SU-DHL-6 (cell line): ENCODE measurements around the gene TAL2.

Source experiments
- H2AFZ ChIP-seq: fragments of 200-600 bp; sonication (generic); 2 replicates; pipeline ENCODE4 v1.6.1; 2014; ENCODE audit warnings: low read depth, mild to moderate bottlenecking, moderate library complexity, mixed read lengths, antibody characterized with exemption, low read length; ENCODE audit not compliant: severe bottlenecking
- H3F3A ChIP-seq: fragments of 200-600 bp; shearing (Covaris generic); 2 replicates; pipeline ENCODE4 v1.6.0; 2016; ENCODE audit warnings: antibody characterized with exemption, mild to moderate bottlenecking; ENCODE audit not compliant: insufficient read depth
- H3K27ac ChIP-seq: fragments of 200-600 bp; sonication (generic); 2 replicates; pipeline ENCODE4 v1.5.1; 2016; ENCODE audit warnings: low read depth, mild to moderate bottlenecking, low read length, moderate library complexity, mixed read lengths
- H3K27me3 ChIP-seq: fragments of 200-600 bp; sonication (generic), shearing (Covaris generic); 2 replicates; pipeline ENCODE4 v1.6.0; 2014; ENCODE audit warnings: mild to moderate bottlenecking, low read length
- H3K36me3 ChIP-seq: fragments of 200-600 bp; sonication (generic); 2 replicates; pipeline ENCODE4 v1.6.1; 2014; ENCODE audit warnings: mild to moderate bottlenecking, low read length, mixed read lengths
- H3K4me2 ChIP-seq: fragments of 300-600, 200-600 bp; shearing (Covaris generic), sonication (generic); 2 replicates; pipeline ENCODE4 v1.6.0; 2014; ENCODE audit warnings: low read length, low read depth, mild to moderate bottlenecking; ENCODE audit not compliant: poor library complexity, severe bottlenecking
- H3K4me3 ChIP-seq: fragments of 200-600 bp; sonication (generic); 2 replicates; pipeline ENCODE4 v1.5.1; 2014; ENCODE audit warnings: antibody characterized with exemption, low read length, mild to moderate bottlenecking, mixed read lengths; ENCODE audit not compliant: insufficient read depth, poor library complexity, severe bottlenecking
- H3K79me2 ChIP-seq: fragments of 200-600 bp; sonication (generic); 2 replicates; pipeline ENCODE4 v1.6.1; 2014; ENCODE audit warnings: mild to moderate bottlenecking, low read length, moderate library complexity; ENCODE audit not compliant: insufficient read depth
- H3K9ac ChIP-seq: fragments of 200-600 bp; sonication (generic); 2 replicates; pipeline ENCODE4 v1.7.0; 2014; ENCODE audit warnings: mild to moderate bottlenecking, low read length
- H3K9me2 ChIP-seq: fragments of 200-600 bp; sonication (generic); replicated peaks from 2 replicates; pipeline ENCODE4 v1.6.1; 2014; ENCODE audit warnings: low read length; ENCODE audit not compliant: insufficient read depth
- H3K9me3 ChIP-seq: fragments of 200-600 bp; sonication (generic); 2 replicates; pipeline ENCODE4 v1.6.1; 2014; ENCODE audit warnings: low read length, mixed read lengths; ENCODE audit not compliant: insufficient read depth
- H4K20me1 ChIP-seq: fragments of 200-600 bp; sonication (generic); 2 replicates; pipeline ENCODE4 v1.6.1; 2014; ENCODE audit warnings: low read depth, mild to moderate bottlenecking, antibody characterized with exemption, low read length, moderate library complexity, mixed read lengths
- EZH2phosphoT487 ChIP-seq: fragments of 200-600 bp; sonication (generic), shearing (Covaris generic); conservative IDR thresholded peaks from 2 replicates; pipeline ENCODE4 v1.6.1; 2018; ENCODE audit warnings: mild to moderate bottlenecking, antibody characterized with exemption, low read length, moderate library complexity, mixed read lengths
- TF ChIP-seq, protein P1 (sequence below): fragments of 200-600 bp; sonication (generic); IDR thresholded peaks from one replicate; pipeline ENCODE4 v1.5.1; 2017; ENCODE audit warnings: antibody characterized with exemption, mild to moderate bottlenecking, low read length, moderate library complexity; ENCODE audit not compliant: insufficient read depth, poor library complexity, severe bottlenecking

The TAL2 gene

DNA sequence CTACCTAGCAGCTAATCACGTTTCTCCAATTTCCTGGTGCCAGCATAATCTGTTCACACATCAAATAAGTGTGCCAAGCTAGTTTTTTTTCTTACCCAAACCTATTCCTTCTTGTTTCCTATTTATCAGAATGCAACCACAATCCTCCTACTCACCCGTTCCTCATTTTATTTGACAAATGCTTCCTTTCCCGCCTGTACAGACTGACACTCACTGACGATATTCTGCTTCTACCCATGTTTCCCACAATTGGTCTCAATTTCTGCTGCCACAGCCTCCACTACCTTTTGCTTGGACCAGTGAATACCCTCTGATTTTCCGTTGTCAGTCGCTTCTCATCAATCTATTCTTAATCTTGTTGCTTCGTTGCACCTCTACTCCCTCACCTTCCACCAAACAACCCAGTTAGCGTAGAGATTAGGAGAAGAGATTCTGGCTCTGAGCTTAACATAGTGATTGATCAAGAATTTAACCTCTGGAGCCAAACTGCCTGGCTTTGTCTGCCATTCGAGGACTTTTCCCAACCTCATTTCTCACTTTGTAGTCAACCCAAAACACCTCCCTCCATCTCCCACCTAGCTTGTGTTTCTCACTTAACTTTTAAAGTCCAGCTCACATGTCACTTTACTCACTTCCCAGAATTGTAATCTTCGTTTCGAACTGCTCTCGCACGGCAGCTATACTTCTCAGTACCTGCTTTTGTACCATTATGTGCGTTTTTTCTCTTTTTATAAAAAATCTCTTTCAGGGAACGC lies 31.4 kb downstream of the TAL2 start:
- H3K27me3 ChIP-seq, result no peaks in the 10 kb centered on the region
- no peaks in the 10 kb centered on the region for H3K9me2 ChIP-seq
- peak overlapping the region; percentile 61 for H3K9ac ChIP-seq
- 0 out of 2 replicates have a peak, but pooled peaks cover 9% of the 10 kb centered on the region for H4K20me1 ChIP-seq
- H3K4me3 ChIP-seq, result peak overlapping the region; percentile 90
- peak overlapping the region; percentile 86 for H3K4me2 ChIP-seq
- H3K9me3 ChIP-seq, result no peaks in the 10 kb centered on the region
- H3K27ac ChIP-seq, result no peak overlapping the region
- H3K79me2 ChIP-seq, result peaks cover 27% of the 10 kb centered on the region
- TF ChIP-seq, protein P1, sequence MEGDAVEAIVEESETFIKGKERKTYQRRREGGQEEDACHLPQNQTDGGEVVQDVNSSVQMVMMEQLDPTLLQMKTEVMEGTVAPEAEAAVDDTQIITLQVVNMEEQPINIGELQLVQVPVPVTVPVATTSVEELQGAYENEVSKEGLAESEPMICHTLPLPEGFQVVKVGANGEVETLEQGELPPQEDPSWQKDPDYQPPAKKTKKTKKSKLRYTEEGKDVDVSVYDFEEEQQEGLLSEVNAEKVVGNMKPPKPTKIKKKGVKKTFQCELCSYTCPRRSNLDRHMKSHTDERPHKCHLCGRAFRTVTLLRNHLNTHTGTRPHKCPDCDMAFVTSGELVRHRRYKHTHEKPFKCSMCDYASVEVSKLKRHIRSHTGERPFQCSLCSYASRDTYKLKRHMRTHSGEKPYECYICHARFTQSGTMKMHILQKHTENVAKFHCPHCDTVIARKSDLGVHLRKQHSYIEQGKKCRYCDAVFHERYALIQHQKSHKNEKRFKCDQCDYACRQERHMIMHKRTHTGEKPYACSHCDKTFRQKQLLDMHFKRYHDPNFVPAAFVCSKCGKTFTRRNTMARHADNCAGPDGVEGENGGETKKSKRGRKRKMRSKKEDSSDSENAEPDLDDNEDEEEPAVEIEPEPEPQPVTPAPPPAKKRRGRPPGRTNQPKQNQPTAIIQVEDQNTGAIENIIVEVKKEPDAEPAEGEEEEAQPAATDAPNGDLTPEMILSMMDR, result no peak
- no peak for TF ChIP-seq EZH2phosphoT487
- H3K36me3 ChIP-seq, result no peaks in the 10 kb centered on the region
- no peaks in the 10 kb centered on the region for H3F3A ChIP-seq
- H2AFZ ChIP-seq, result peak overlapping the region; percentile 99

DNA sequence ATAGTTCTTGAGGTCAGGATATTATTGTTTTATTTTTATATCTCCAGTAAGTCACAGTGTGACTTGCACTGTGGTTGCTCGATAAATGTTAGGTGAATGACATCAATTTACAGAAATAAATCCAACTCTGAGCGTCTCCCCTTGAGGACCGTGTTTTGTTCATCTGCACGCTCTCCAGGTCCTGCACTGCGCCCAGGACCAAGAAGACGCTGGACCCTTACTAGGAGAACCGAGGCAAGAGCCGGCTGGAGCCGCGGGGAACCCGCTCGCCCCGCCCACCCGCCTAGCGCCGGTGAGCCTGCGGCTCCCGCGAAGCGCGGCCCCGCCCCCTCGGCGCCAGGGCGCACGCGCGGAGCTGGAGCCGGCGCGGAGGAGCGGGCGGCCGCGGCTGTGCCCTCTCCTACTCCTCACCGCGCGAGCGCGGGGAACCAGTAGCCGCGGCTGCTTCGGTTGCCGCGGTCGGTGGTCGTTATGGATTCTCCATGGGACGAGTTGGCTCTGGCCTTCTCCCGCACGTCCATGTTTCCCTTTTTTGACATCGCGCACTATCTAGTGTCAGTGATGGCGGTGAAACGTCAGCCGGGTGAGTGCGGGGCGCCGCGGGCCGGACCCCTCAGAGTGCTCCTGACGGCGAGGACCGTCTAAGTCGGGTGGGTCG lies 32.1 kb downstream of the TAL2 start, which contains the start of gene TMEM38B:
Gene TMEM38B (plus strand): TSS at position 352 of the 658 bp plus-strand sequence. CDS start 120 bp downstream, at position 472.
- no peaks in the 10 kb centered on the region for H3F3A ChIP-seq
- peak within 1 kb of the TSS; percentile 90 for H3K4me3 ChIP-seq
- no peaks in the 10 kb centered on the region for H3K9me3 ChIP-seq
- H3K4me2 ChIP-seq, result peak within 1 kb of the TSS; percentile 87
- no peak within 1 kb of the TSS for H3K27ac ChIP-seq
- H4K20me1 ChIP-seq, result 0 out of 2 replicates have a peak, but pooled peaks cover 11% of the 10 kb centered on the region
- no peaks in the 10 kb centered on the region for H3K36me3 ChIP-seq
- no peaks in the 10 kb centered on the region for H3K9me2 ChIP-seq
- TF ChIP-seq EZH2phosphoT487, result no peak
- TF ChIP-seq, protein P1, result no peak
- H3K79me2 ChIP-seq, result peaks cover 33% of the 10 kb centered on the region
- peak within 1 kb of the TSS; percentile 61 for H3K9ac ChIP-seq
- H3K27me3 ChIP-seq, result no peaks in the 10 kb centered on the region
- peak within 1 kb of the TSS; percentile 99 for H2AFZ ChIP-seq

DNA sequence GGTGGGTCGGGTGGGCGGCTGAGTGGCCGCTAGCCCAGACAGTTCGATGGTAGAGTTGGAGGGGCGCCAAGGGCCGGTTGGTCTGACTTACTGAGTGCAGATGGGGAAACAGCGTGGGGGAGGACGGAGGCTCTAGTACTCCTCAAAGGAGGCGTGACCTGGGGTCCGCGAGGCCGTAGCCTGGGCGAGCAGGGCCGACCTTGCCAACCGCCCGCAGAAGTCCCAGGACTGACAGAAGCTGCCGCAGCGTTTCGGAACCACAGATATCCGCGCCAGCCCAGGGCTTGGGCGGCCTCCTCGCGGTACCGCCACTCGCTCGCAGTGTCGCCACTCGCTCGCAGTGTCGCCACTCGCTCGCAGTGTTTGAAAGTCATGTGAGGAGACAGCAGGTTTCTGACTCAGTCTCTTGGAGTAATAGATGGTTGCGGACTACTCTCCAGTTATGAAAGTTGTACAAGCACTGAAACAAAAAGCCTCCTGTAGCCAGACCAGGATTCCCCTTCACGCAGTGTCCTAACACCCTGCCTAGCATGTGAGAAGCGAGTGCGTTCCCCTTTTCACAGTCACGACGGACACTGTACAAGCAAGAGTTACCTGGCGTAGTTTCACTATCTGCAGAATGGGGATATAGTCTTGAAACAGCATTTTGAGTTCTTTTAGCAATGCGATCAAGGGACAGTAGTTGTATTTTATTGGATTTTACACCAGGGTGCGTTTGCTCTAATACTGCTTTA lies 32.8 kb downstream of the TAL2 start:
- H3K36me3 ChIP-seq, result no peaks in the 10 kb centered on the region
- TF ChIP-seq EZH2phosphoT487, result no peak
- TF ChIP-seq, protein P1, result no peak
- peak overlapping the region; percentile 90 for H3K4me3 ChIP-seq
- peak overlapping the region; percentile 93 for H2AFZ ChIP-seq
- H3F3A ChIP-seq, result no peaks in the 10 kb centered on the region
- no peaks in the 10 kb centered on the region for H3K27me3 ChIP-seq
- no peaks in the 10 kb centered on the region for H3K9me2 ChIP-seq
- peak overlapping the region; percentile 61 for H3K9ac ChIP-seq
- peaks cover 40% of the 10 kb centered on the region for H3K79me2 ChIP-seq
- no peak overlapping the region for H3K27ac ChIP-seq
- H3K9me3 ChIP-seq, result no peaks in the 10 kb centered on the region
- H3K4me2 ChIP-seq, result peak overlapping the region; percentile 87
- 0 out of 2 replicates have a peak, but pooled peaks cover 14% of the 10 kb centered on the region for H4K20me1 ChIP-seq
